ENCODE results near the gene FERMT1. TPM values are rescaled to one million over a fixed set of nuclear protein-coding genes. Genes with fewer than 3 reads are reported as not detected.

Gene FERMT1
- total and polyA plus RNA-seq, 2 of the 13 experiments (the other 11 are each of a cell fraction or from before 2014, with no cell fraction given), result 15.8 to 29.5 TPM

- Histone ChIP-seq H3K4me3 (replicated peaks in 1 of 3; ENCODE audit: insufficient read depth in 1 of 3, low read depth in 2 of 3, low read length in 3 of 3) (no peak overlapping the region), H3K79me2 (ENCODE audit: insufficient read depth, low read length) (no peaks in the 10 kb centered on the region), H3K9ac (ENCODE audit: insufficient read depth, low read depth, low read length) (no peak overlapping the region), H3K27ac (ENCODE audit: extremely low read length, insufficient read depth, low read length) (no peak overlapping the region), H3K4me2 (ENCODE audit: low read depth, low read length) (no peak overlapping the region), H2AFZ (ENCODE audit: low read length) (no peak overlapping the region), H3K27me3 (ENCODE audit: control insufficient read depth in 1 of 2, insufficient read depth in 2 of 2, low read length in 2 of 2) (peaks cover 1 to 8% of the 10 kb centered on the region in 2 experiments; a peak in 1 of 5 replicates), H3K9me3 (ENCODE audit: low read length) (no peaks in the 10 kb centered on the region), H4K20me1 (ENCODE audit: insufficient read depth, low read length) (no peaks in the 10 kb centered on the region), H3K4me1 (ENCODE audit: insufficient read depth, low read length) (peaks cover 48% of the 10 kb centered on the region), H3K36me3 (replicated peaks in 1 of 2; ENCODE audit: control insufficient read depth in 1 of 2, insufficient read depth in 2 of 2, low read length in 2 of 2) (no peaks in the 10 kb centered on the region)
- WGBS (ENCODE audit: low lambda C conversion rate), result 85% methylated on average over 9 of the region's 9 CpGs
- no peak for DNase-seq (ENCODE audit: low spot score)
- peak; percentile 11 for ATAC-seq
- intact Hi-C loops (cut with micrococcal nuclease; ENCODE audit: unreplicated experiment) (no loop called here), in situ Hi-C loops (cut with HindIII; ENCODE audit: extremely low pct_ligation_motif_present, low pct_unique_long_range_greater_than_20kb) (no loop called here)
- no peak for FAIRE-seq
- POLR2A ChIA-PET, result no interaction called here
- TF ChIP-seq ZBTB4 (CRISPR knock-in tag; IDR thresholded peaks at IDR 0.05; ENCODE audit: borderline replicate concordance), result 0 out of 2 replicates have a peak, but pooled peaks have one; percentile 9
- 0 out of 2 replicates have a peak, but pooled peaks have one; percentile 16 for TF ChIP-seq DR1 (CRISPR knock-in tag; IDR thresholded peaks at IDR 0.05)
- no peak for TF ChIP-seq ZSCAN21 (CRISPR knock-in tag; IDR thresholded peaks at IDR 0.05; ENCODE audit: borderline replicate concordance)
- 0 out of 2 replicates have a peak, but pooled peaks have one; percentile 17 for TF ChIP-seq ZNF850 (CRISPR knock-in tag; conservative IDR thresholded peaks at IDR 0.05)
- BruUV-seq (replicated peaks), result no TSS peak
- CTCF ChIA-PET (ENCODE audit: low intra/inter-chr PET ratio, low total read pairs), result no interaction called here
Observed at GRCh38 chr20:6055981-6056569, 66.8 kb downstream of the FERMT1 start.
